SK-N-SH (cell line): ENCODE data around the gene MTAP. TPM values are rescaled to one million over a fixed set of nuclear protein-coding genes. Genes with fewer than 3 reads are reported as not detected.

Experiments used
- CTCF ChIA-PET: fragments of 300-600, 350-600 bp; formaldehyde crosslinking; extraction: SDS; loops from one replicate; lab custom pipeline; 2021; lab: Yijun Ruan, JAX
- POLR2A ChIA-PET: fragments of 350-600 bp; sonication (Branson Sonifier 250); formaldehyde crosslinking; extraction: SDS; loops from one replicate; lab custom pipeline; 2020; ENCODE audit warnings: antibody characterized with exemption, inconsistent platforms; lab: Yijun Ruan, JAX
- DNase-seq: peaks from one replicate; pipeline ENCODE4 v3.0.0; 2012
- H2AFZ ChIP-seq: fragments of 200-600 bp; sonication (generic); 2 replicates; pipeline ENCODE4 v1.8.1; 2016; ENCODE audit warnings: antibody characterized with exemption, mild to moderate bottlenecking, low read depth
- H3F3A ChIP-seq: fragments of 200-600 bp; sonication (generic); replicated peaks from 2 replicates; pipeline ENCODE3; 2016; ENCODE audit warnings: antibody characterized with exemption, mild to moderate bottlenecking; ENCODE audit not compliant: insufficient read depth
- H3K27ac ChIP-seq, 2 experiments: fragments of 200-500 bp in 1 of 2; fragments of 200-600 bp in 1 of 2; sonication (Bioruptor generic) in 1 of 2; sonication (generic), shearing (Covaris generic) in 1 of 2; 2 replicates each; pipeline versions ENCODE4 v1.5.1 to v1.6.1; 2014 to 2016; ENCODE audit warnings: low read depth in 2 of 2, inconsistent platforms in 1 of 2, low read length in 1 of 2, mild to moderate bottlenecking in 1 of 2, mixed read lengths in 1 of 2
- H3K27me3 ChIP-seq: fragments of 200-600 bp; sonication (generic), shearing (Covaris generic); 2 replicates; pipeline ENCODE4 v1.6.1; 2016; ENCODE audit warnings: mixed run types; ENCODE audit not compliant: insufficient read depth
- H3K36me3 ChIP-seq, 2 experiments: fragments of 200-500 bp in 1 of 2; fragments of 200-600 bp in 1 of 2; sonication (Bioruptor generic) in 1 of 2; sonication (generic) in 1 of 2; replicated peaks in 1 of 2; 2 replicates each; pipeline versions ENCODE3 to v1.5.1; 2014 to 2016; ENCODE audit warnings: low read length in 1 of 2, mild to moderate bottlenecking in 1 of 2; ENCODE audit not compliant: insufficient read depth in 2 of 2, control insufficient read depth in 1 of 2
- H3K4me1 ChIP-seq, 2 experiments: fragments of 200-500 bp in 1 of 2; fragments of 200-600 bp in 1 of 2; sonication (Bioruptor generic) in 1 of 2; sonication (generic), shearing (Covaris generic) in 1 of 2; 2 replicates each; pipeline versions ENCODE4 v1.5.1 to v1.6.1; 2014 to 2016; ENCODE audit warnings: low read depth in 1 of 2, low read length in 1 of 2, mixed run types in 1 of 2; ENCODE audit not compliant: insufficient read depth in 2 of 2, control insufficient read depth in 1 of 2
- H3K4me2 ChIP-seq: fragments of 200-600 bp; sonication (generic), shearing (Covaris generic); 2 replicates; pipeline ENCODE4 v1.6.1; 2017; ENCODE audit warnings: mixed run types
- H3K4me3 ChIP-seq, 2 experiments: fragments of 200-500 bp in 1 of 2; fragments of 200-600 bp in 1 of 2; sonication (Bioruptor generic) in 1 of 2; sonication (generic), shearing (Covaris generic) in 1 of 2; 2 replicates each; pipeline versions ENCODE4 v1.5.1 to v1.8.1; 2014 to 2016; ENCODE audit warnings: low read depth in 2 of 2, inconsistent platforms in 1 of 2, low read length in 1 of 2, mild to moderate bottlenecking in 1 of 2, mixed read lengths in 1 of 2, moderate library complexity in 1 of 2
- H3K79me2 ChIP-seq: fragments of 200-600 bp; sonication (generic); 2 replicates; pipeline ENCODE4 v1.8.1; 2017; ENCODE audit warnings: mild to moderate bottlenecking; ENCODE audit not compliant: insufficient read depth
- H3K9ac ChIP-seq: fragments of 200-600 bp; sonication (generic); 2 replicates; pipeline ENCODE4 v1.6.1; 2017; ENCODE audit warnings: mixed run types
- H3K9me2 ChIP-seq: fragments of 200-600 bp; sonication (generic); 2 replicates; pipeline ENCODE4 v1.6.1; 2017; ENCODE audit warnings: mixed run types
- H3K9me3 ChIP-seq: fragments of 200-600 bp; sonication (generic); 2 replicates; pipeline ENCODE4 v1.6.1; 2017; ENCODE audit warnings: mixed run types, mild to moderate bottlenecking, moderate library complexity
- H4K20me1 ChIP-seq: fragments of 200-600 bp; sonication (generic); 2 replicates; pipeline ENCODE4 v1.6.1; 2017; ENCODE audit warnings: mild to moderate bottlenecking, mixed run types; ENCODE audit not compliant: insufficient read depth
- CTCF ChIP-seq: fragments of 200-600 bp; sonication (generic); IDR thresholded peaks from 2 replicates; pipeline ENCODE4 v1.6.1; 2017; ENCODE audit warnings: antibody characterized with exemption, mild to moderate bottlenecking, moderate library complexity
- ELF1 ChIP-seq: IDR thresholded peaks from 2 replicates; pipeline ENCODE4 v1.4.0; 2012
- EP300 ChIP-seq, 2 experiments: IDR thresholded peaks; 2 replicates each; pipeline versions ENCODE4 v1.4.0 to v1.6.1; 2012; ENCODE audit warnings: borderline replicate concordance in 1 of 2, low read depth in 1 of 2, low read length in 1 of 2
- FOSL2 ChIP-seq: IDR thresholded peaks from 2 replicates; pipeline ENCODE4 v1.4.0; 2012; ENCODE audit warnings: low read depth, mild to moderate bottlenecking, moderate library complexity, borderline replicate concordance
- GATA2 ChIP-seq: sonication (generic); formaldehyde crosslinking; IDR thresholded peaks from 2 replicates; pipeline ENCODE4 v1.5.0; 2020; ENCODE audit warnings: mild to moderate bottlenecking, missing genetic modification reagents
- MXI1 ChIP-seq: IDR thresholded peaks from 2 replicates; pipeline ENCODE4 v1.6.1; 2012; ENCODE audit warnings: mild to moderate bottlenecking, low read depth, low read length, improper control_type of control experiment
- NRF1 ChIP-seq: IDR thresholded peaks from 2 replicates; pipeline ENCODE4 v1.6.1; 2012; ENCODE audit warnings: low read depth, mild to moderate bottlenecking, low read length
- RAD21 ChIP-seq: IDR thresholded peaks from 2 replicates; pipeline ENCODE4 v1.6.1; 2012; ENCODE audit warnings: mild to moderate bottlenecking, low read length
- SIN3A ChIP-seq: IDR thresholded peaks from 2 replicates; pipeline ENCODE4 v1.6.1; 2012; ENCODE audit warnings: low read depth, mild to moderate bottlenecking, low read length, moderate library complexity, borderline replicate concordance
- TAF1 ChIP-seq: IDR thresholded peaks from 2 replicates; pipeline ENCODE4 v1.6.1; 2012; ENCODE audit warnings: low read depth, mild to moderate bottlenecking, low read length, moderate library complexity, borderline replicate concordance
- ZBTB33 ChIP-seq: IDR thresholded peaks from 2 replicates; pipeline ENCODE4 v1.4.0; 2012; ENCODE audit warnings: low read depth, borderline replicate concordance
- WGBS: methylation state at CpG from one replicate; pipeline ENCODE4 v1.1.6; 2017; ENCODE audit warnings: low lambda C conversion rate; 5-methylcytosine and 5-hydroxymethylcytosine counted together
- polyA plus RNA-seq, 3 experiments: library from polyadenylated mRNA; depleted of rRNA; stranded (reverse); fragments of >200 nt; gene quantifications; 2 replicates each; pipeline ENCODE4 v1.2.3, GENCODE V29; 2012
- TF ChIP-seq, protein P1 (sequence below): IDR thresholded peaks from 2 replicates; pipeline ENCODE4; 2012

MTAP gene
- polyA plus RNA-seq, 1 of the 3 experiments (the other 2 are of a cell fraction): 9.8 TPM

DNA sequence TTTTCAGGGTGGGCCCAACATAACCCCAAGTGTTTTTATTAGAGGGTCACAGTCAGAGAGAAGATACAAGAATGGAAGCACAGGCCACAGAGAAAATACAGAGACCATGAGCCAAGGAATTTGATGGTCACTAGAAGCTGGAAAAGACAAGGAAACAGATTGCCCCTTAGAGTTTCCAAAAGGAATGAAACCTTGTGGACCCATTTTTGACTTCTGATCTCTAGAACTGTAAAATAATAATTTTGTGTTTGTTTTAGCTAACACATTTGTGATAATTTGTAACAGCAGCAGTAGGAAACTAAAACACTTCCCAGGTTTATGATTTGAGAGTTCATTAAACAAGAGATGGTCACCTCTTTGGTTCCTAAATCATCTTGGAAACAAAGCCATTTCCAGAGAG is 169.9 kb downstream of the MTAP start:
- Histone ChIP-seq H3K4me2 (no peak overlapping the region), H3K9me2 (no peaks in the 10 kb centered on the region), H3K79me2 (no peaks in the 10 kb centered on the region), H3K9me3 (no peaks in the 10 kb centered on the region), H3F3A (peaks cover 11% of the 10 kb centered on the region), H4K20me1 (no peaks in the 10 kb centered on the region), H2AFZ (no peak overlapping the region), H3K27me3 (peaks cover 87% of the 10 kb centered on the region), H3K9ac (no peak overlapping the region), H3K27ac (no peak overlapping the region), H3K4me1 (peaks cover 0 to 7% of the 10 kb centered on the region in 2 experiments; a peak in 1 of 4 replicates), H3K4me3 (no peak overlapping the region), H3K36me3 (no peaks in the 10 kb centered on the region)
- DNase-seq: no peak
- ChIA-PET POLR2A (no interaction called here), CTCF (interaction anchor here (0.7 to 1.9 kb wide), 3 partner anchors 36 to 160 kb away, joined by 3 to 7 read pairs (median 5); partner anchors contain the start of gene CDKN2B)
- TF ChIP-seq RAD21: no peak
- TF ChIP-seq, protein P1, sequence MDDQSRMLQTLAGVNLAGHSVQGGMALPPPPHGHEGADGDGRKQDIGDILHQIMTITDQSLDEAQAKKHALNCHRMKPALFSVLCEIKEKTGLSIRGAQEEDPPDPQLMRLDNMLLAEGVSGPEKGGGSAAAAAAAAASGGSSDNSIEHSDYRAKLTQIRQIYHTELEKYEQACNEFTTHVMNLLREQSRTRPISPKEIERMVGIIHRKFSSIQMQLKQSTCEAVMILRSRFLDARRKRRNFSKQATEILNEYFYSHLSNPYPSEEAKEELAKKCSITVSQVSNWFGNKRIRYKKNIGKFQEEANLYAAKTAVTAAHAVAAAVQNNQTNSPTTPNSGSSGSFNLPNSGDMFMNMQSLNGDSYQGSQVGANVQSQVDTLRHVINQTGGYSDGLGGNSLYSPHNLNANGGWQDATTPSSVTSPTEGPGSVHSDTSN: no peak
- TF ChIP-seq CTCF: no peak
- no peak for TF ChIP-seq TAF1
- no peak for TF ChIP-seq EP300 (IDR thresholded peaks at IDR 0.05; ENCODE audit: borderline replicate concordance in 1 of 2, low read depth in 1 of 2, low read length in 1 of 2)
- no peak for TF ChIP-seq FOSL2
- TF ChIP-seq ZBTB33: no peak
- TF ChIP-seq MXI1: no peak

- TF ChIP-seq NRF1 (no peak), TAF1 (no peak), SIN3A (no peak), ELF1 (no peak), CTCF (no peak), GATA2 (CRISPR knock-in tag) (no peak)
- peak overlapping the region; percentile 26; the same call in 1 of the 2 replicates for H3K9ac ChIP-seq
- H3K36me3 ChIP-seq: no peaks in the 10 kb centered on the region
- H3K4me2 ChIP-seq: peak overlapping the region; percentile 93
- H3F3A ChIP-seq: peaks cover 11% of the 10 kb centered on the region
- peaks cover 87% of the 10 kb centered on the region for H3K27me3 ChIP-seq
- H3K79me2 ChIP-seq: no peaks in the 10 kb centered on the region
- peak overlapping the region; percentile 69 for H2AFZ ChIP-seq
- H3K27ac ChIP-seq: no peak overlapping the region
- no peaks in the 10 kb centered on the region for H4K20me1 ChIP-seq
- POLR2A ChIA-PET: no interaction called here
- H3K9me3 ChIP-seq: no peaks in the 10 kb centered on the region
- H3K4me3 ChIP-seq: peak overlapping the region; percentile 53 to 65
- CTCF ChIA-PET: interaction anchor here (1.5 kb wide), 1 partner anchor 161 kb away, joined by 4 read pairs; no protein-coding TSS in a partner anchor
- peaks cover 0 to 4% of the 10 kb centered on the region in 2 experiments; a peak in 1 of 4 replicates for H3K4me1 ChIP-seq
- WGBS: 1% methylated on average over 21 of the region's 21 CpGs
- no peak for DNase-seq
- no peaks in the 10 kb centered on the region for H3K9me2 ChIP-seq
Observed at GRCh38 chr9:21974343-21974721, 171.9 kb downstream of the MTAP start.
